HCT116 (cell line): ENCODE measurements around the gene DUSP18. TPM values are rescaled to one million over a fixed set of nuclear protein-coding genes. Genes with fewer than 3 reads are reported as not detected.

Experiments
- ATAC-seq: fragments of 200-7000 bp; cut with Tn5 transposase; 2 replicates; pipeline ENCODE4 v1.9.1; 2020; ENCODE audit warnings: mild to moderate bottlenecking, moderate library complexity
- BruUV-seq: library from RNA; stranded (reverse); fragments of 400-500 nt; replicated peaks from 2 replicates; lab custom pipeline; 2021; lab: Mats Ljungman, UMichigan
- CTCF ChIA-PET: fragments of 300-600 bp; sonication (Branson Sonifier 250); formaldehyde crosslinking; loops from one replicate; lab custom pipeline; 2021; ENCODE audit warnings: antibody characterized with exemption; lab: Charles Lee
- POLR2A ChIA-PET: fragments of 300-600, 350-600 bp; sonication (Branson Sonifier 250); formaldehyde crosslinking; loops from one replicate; lab custom pipeline; 2021; ENCODE audit warnings: antibody characterized with exemption; lab: Charles Lee
- RAD21 ChIA-PET, 2 experiments: fragments of 300-600 bp; sonication (Branson Sonifier 250); formaldehyde crosslinking; loops; one replicate each; lab custom pipeline; 2023; ENCODE audit warnings: low total read pairs in 2 of 2; ENCODE audit not compliant: uncharacterized antibody in 2 of 2, unreplicated experiment in 2 of 2, low non-redundant PET in 1 of 2; lab: Charles Lee
- DNase-seq: peaks from one replicate; pipeline ENCODE4 v3.0.0-alpha.2; 2010; ENCODE audit warnings: low read depth, low spot score
- H2AFZ ChIP-seq: fragments of 200-600 bp; shearing (Covaris generic), sonication (generic); 2 replicates; pipeline ENCODE4 v1.6.1; 2017; ENCODE audit warnings: low read depth, mixed run types, mixed read lengths, antibody characterized with exemption, low read length; ENCODE audit not compliant: poor library complexity, severe bottlenecking
- H3K27ac ChIP-seq: 2 replicates; pipeline ENCODE4 v1.5.1; 2012; ENCODE audit warnings: low read depth, low read length
- H3K27me3 ChIP-seq: fragments of 200-600 bp; sonication (generic); 2 replicates; pipeline ENCODE4 v1.6.1; 2016; ENCODE audit warnings: mixed run types, low read length, mixed read lengths; ENCODE audit not compliant: insufficient read depth
- H3K36me3 ChIP-seq, 2 experiments: fragments of 200-500 bp in 1 of 2; fragments of 200-600 bp in 1 of 2; sonication (Bioruptor generic) in 1 of 2; sonication (generic) in 1 of 2; 2 replicates each; pipeline versions ENCODE4 v1.5.1 to v1.6.1; 2014 to 2016; ENCODE audit warnings: low read length in 2 of 2, inconsistent platforms in 1 of 2, mixed read lengths in 1 of 2, mixed run types in 1 of 2; ENCODE audit not compliant: insufficient read depth in 2 of 2, control insufficient read depth in 1 of 2
- H3K4me1 ChIP-seq, 2 experiments: fragments of 200-600 bp in 1 of 2; sonication (generic) in 1 of 2; 2 replicates each; pipeline versions ENCODE4 v1.5.1 to v1.6.1; 2012 to 2017; ENCODE audit warnings: low read length in 2 of 2, inconsistent platforms in 1 of 2, mild to moderate bottlenecking in 1 of 2, mixed read lengths in 1 of 2, mixed run types in 1 of 2, moderate library complexity in 1 of 2; ENCODE audit not compliant: insufficient read depth in 2 of 2, control insufficient read depth in 1 of 2
- H3K4me2 ChIP-seq: fragments of 200-600 bp; sonication (generic); 2 replicates; pipeline ENCODE4 v1.6.1; 2017; ENCODE audit warnings: mixed run types, low read length, mixed read lengths
- H3K4me3 ChIP-seq, 2 experiments: fragments of 200-600 bp in 1 of 2; sonication (generic) in 1 of 2; replicated peaks in 1 of 2; 2 replicates each; pipeline ENCODE4 v1.5.1; 2011 to 2016; ENCODE audit warnings: low read length in 2 of 2, control low read depth in 1 of 2, low read depth in 1 of 2, mild to moderate bottlenecking in 1 of 2, mixed read lengths in 1 of 2, mixed run types in 1 of 2
- H3K79me2 ChIP-seq: fragments of 200-600 bp; sonication (generic); 2 replicates; pipeline ENCODE4 v1.6.1; 2017; ENCODE audit warnings: mild to moderate bottlenecking, mixed run types, low read length, moderate library complexity, mixed read lengths; ENCODE audit not compliant: insufficient read depth
- H3K9ac ChIP-seq: fragments of 200-600 bp; sonication (generic); 2 replicates; pipeline ENCODE4 v1.6.1; 2016; ENCODE audit warnings: low read length, mixed read lengths
- H3K9me2 ChIP-seq: fragments of 200-600 bp; sonication (generic), shearing (Covaris generic); 2 replicates; pipeline ENCODE4 v1.6.1; 2017; ENCODE audit warnings: mixed run types, mild to moderate bottlenecking, moderate library complexity; ENCODE audit not compliant: insufficient read depth
- H3K9me3 ChIP-seq, 2 experiments: fragments of 200-500 bp in 1 of 2; fragments of 200-600 bp in 1 of 2; sonication (Bioruptor generic) in 1 of 2; sonication (generic) in 1 of 2; 2 replicates each; pipeline ENCODE4 v1.6.1; 2014 to 2017; ENCODE audit warnings: low read length in 2 of 2, mixed read lengths in 2 of 2, inconsistent platforms in 1 of 2, low read depth in 1 of 2, mild to moderate bottlenecking in 1 of 2, mixed run types in 1 of 2, moderate library complexity in 1 of 2; ENCODE audit not compliant: control insufficient read depth in 1 of 2, insufficient read depth in 1 of 2
- H4K20me1 ChIP-seq: fragments of 200-600 bp; sonication (generic), shearing (Covaris generic); 2 replicates; pipeline ENCODE4 v1.6.1; 2017; ENCODE audit warnings: mixed run types, mild to moderate bottlenecking, moderate library complexity; ENCODE audit not compliant: insufficient read depth
- CBX3 ChIP-seq: IDR thresholded peaks from 2 replicates; pipeline ENCODE4 v1.6.1; 2012; ENCODE audit warnings: low read depth
- EZH2 ChIP-seq: fragments of 200-600 bp; sonication (generic); IDR thresholded peaks from 2 replicates; pipeline ENCODE4 v1.6.1; 2017; ENCODE audit warnings: antibody characterized with exemption, mixed run types
- FOSL1 ChIP-seq: IDR thresholded peaks from 2 replicates; pipeline ENCODE4 v1.6.1; 2012; ENCODE audit warnings: low read depth
- ZFX ChIP-seq: fragments of 450-650 bp; IDR thresholded peaks from 2 replicates; pipeline ENCODE4 v1.6.1; 2017
- intact Hi-C: fragments of 100-400 bp; cut with micrococcal nuclease; formaldehyde crosslinking; loops from 2 replicates; pipeline ENCODE4 v1.10.0; 2022
- total RNA-seq: library from RNA; stranded (reverse); gene quantifications from one replicate; pipeline ENCODE4 v1.2.1, GENCODE V29; 2021; ENCODE audit not compliant: unreplicated experiment
- TF ChIP-seq, protein P1 (sequence below): IDR thresholded peaks from 2 replicates; pipeline ENCODE4 v1.6.1; 2012

The DUSP18 gene
- total RNA-seq, 1 experiment from 2014 or later = 9.7 TPM

DNA sequence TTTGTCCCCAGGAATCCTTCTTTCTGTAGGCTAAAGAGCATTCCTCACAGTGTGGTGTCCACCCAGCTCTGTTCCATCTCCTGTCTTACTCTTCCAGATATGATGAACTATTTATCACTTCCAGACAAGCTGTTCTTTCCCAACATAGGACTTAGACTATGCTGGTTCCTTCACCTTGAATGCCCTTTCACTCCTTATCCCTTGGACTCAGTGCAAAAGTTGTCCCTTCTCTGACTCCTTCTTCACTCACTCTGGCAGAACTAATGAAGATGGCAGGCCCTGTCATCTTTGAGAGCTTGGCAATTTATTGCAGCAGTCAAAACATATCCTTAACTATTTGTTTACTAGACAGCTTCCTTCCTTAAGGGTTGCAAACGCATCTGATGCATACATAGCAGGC, 23.5 kb upstream of the DUSP18 start:
- no peak overlapping the region for H3K27ac ChIP-seq
- no peaks in the 10 kb centered on the region for H3K9me3 ChIP-seq
- ChIA-PET RAD21 (no interaction called here), POLR2A (no interaction called here), CTCF (no interaction called here)
- no peaks in the 10 kb centered on the region for H3K27me3 ChIP-seq
- intact Hi-C loops = no loop called here
- H3K4me3 ChIP-seq = no peak overlapping the region
- H3K36me3 ChIP-seq = no peaks in the 10 kb centered on the region
- H3K9me2 ChIP-seq = no peaks in the 10 kb centered on the region
- peaks cover 9% of the 10 kb centered on the region; the same call in 1 of the 2 replicates for H3K79me2 ChIP-seq
- H3K4me1 ChIP-seq = peaks cover 17 to 42% of the 10 kb centered on the region in 2 experiments
- no peak for TF ChIP-seq FOSL1
- TF ChIP-seq, protein P1, sequence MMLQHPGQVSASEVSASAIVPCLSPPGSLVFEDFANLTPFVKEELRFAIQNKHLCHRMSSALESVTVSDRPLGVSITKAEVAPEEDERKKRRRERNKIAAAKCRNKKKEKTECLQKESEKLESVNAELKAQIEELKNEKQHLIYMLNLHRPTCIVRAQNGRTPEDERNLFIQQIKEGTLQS = no peak
- no peak for TF ChIP-seq CBX3
- TF ChIP-seq ZFX = no peak
- no TSS peak for BruUV-seq
- no peak overlapping the region for H3K9ac ChIP-seq
- no peaks in the 10 kb centered on the region for H4K20me1 ChIP-seq
- ATAC-seq = no peak
- no peak for DNase-seq
- no peak overlapping the region for H3K4me2 ChIP-seq
- H2AFZ ChIP-seq = no peak overlapping the region

- H3K36me3 ChIP-seq = no peaks in the 10 kb centered on the region
- ChIA-PET POLR2A (no interaction called here), CTCF (no interaction called here), RAD21 (no interaction called here)
- no TSS peak for BruUV-seq
- no peak for TF ChIP-seq EZH2
- ATAC-seq = no peak
- H3K4me2 ChIP-seq = no peak overlapping the region
- H3K9me3 ChIP-seq = no peaks in the 10 kb centered on the region
- no peaks in the 10 kb centered on the region for H3K9me2 ChIP-seq
- H3K9ac ChIP-seq = no peak overlapping the region
- no peak overlapping the region for H3K4me3 ChIP-seq
- H3K27me3 ChIP-seq = no peaks in the 10 kb centered on the region
- intact Hi-C loops = no loop called here
- no peak overlapping the region for H2AFZ ChIP-seq
- no peaks in the 10 kb centered on the region for H4K20me1 ChIP-seq
- DNase-seq = no peak
- peaks cover 10 to 27% of the 10 kb centered on the region in 2 experiments for H3K4me1 ChIP-seq
- no peak overlapping the region for H3K27ac ChIP-seq
- H3K79me2 ChIP-seq = no peaks in the 10 kb centered on the region
Observed at GRCh38 chr22:30689622-30690021, 21.9 kb upstream of the DUSP18 start.
